ENCODE data around the gene PREX1.

GRCh38 chr20:48671141-48671540 lies 156.7 kb downstream of the PREX1 start:
- TF ChIP-seq CTCF (IDR thresholded peaks at IDR 0.05) (no peak), POLR2A (IDR thresholded peaks at IDR 0.05) (no peak)
